Measurements from ENCODE around the gene SPATA32.

The SPATA32 gene

GRCh38 chr17:45232514-45233422, 29.1 kb downstream of the SPATA32 start:
- TF ChIP-seq, protein P1, sequence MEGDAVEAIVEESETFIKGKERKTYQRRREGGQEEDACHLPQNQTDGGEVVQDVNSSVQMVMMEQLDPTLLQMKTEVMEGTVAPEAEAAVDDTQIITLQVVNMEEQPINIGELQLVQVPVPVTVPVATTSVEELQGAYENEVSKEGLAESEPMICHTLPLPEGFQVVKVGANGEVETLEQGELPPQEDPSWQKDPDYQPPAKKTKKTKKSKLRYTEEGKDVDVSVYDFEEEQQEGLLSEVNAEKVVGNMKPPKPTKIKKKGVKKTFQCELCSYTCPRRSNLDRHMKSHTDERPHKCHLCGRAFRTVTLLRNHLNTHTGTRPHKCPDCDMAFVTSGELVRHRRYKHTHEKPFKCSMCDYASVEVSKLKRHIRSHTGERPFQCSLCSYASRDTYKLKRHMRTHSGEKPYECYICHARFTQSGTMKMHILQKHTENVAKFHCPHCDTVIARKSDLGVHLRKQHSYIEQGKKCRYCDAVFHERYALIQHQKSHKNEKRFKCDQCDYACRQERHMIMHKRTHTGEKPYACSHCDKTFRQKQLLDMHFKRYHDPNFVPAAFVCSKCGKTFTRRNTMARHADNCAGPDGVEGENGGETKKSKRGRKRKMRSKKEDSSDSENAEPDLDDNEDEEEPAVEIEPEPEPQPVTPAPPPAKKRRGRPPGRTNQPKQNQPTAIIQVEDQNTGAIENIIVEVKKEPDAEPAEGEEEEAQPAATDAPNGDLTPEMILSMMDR (conservative IDR thresholded peaks at IDR 0.05; ENCODE audit: low read depth), result no peak
- ChIA-PET CTCF (interaction anchor here (0.8 to 1.8 kb wide), 6 partner anchors 14 to 152 kb away, joined by 3 to 10 read pairs (median 6); partner anchors contain the start of gene ACBD4), POLR2A (ENCODE audit: low non-redundant PET) (no interaction called here)
- DNase-seq (ENCODE audit: low spot score), result no peak
- H3K27ac ChIP-seq, result peak overlapping the region; percentile 94; the same call in 1 of the 2 replicates

- CTCF ChIA-PET, result interaction anchor here (0.5 to 2.2 kb wide), 8 partner anchors 13 to 96 kb away, joined by 3 to 10 read pairs (median 4); partner anchors contain the start of gene ACBD4
- no peak for DNase-seq (ENCODE audit: low spot score)
- POLR2A ChIA-PET (ENCODE audit: low non-redundant PET), result no interaction called here
- H3K27ac ChIP-seq, result peak overlapping the region; percentile 94
- TF ChIP-seq, protein P1 (conservative IDR thresholded peaks at IDR 0.05; ENCODE audit: low read depth), result no peak
These were observed 30.3 kb downstream of the SPATA32 start for GRCh38 chr17:45231481-45232116.

- TF ChIP-seq, protein P1 (conservative IDR thresholded peaks at IDR 0.05; ENCODE audit: low read depth), result no peak
- H3K27ac ChIP-seq, result peak overlapping the region; percentile 94
- DNase-seq (ENCODE audit: low spot score), result no peak
- ChIA-PET CTCF (interaction anchor here (0.5 to 3.9 kb wide), 8 partner anchors 8 to 96 kb away, joined by 3 to 21 read pairs (median 6); partner anchors contain the start of gene ACBD4), POLR2A (ENCODE audit: low non-redundant PET) (interaction anchor here (0.6 kb wide), 1 partner anchor 80 kb away, joined by 4 read pairs; no protein-coding TSS in a partner anchor)
These were observed 31.0 kb downstream of the SPATA32 start for GRCh38 chr17:45230787-45231480.

GRCh38 chr17:45230410-45230786, 31.5 kb downstream of the SPATA32 start:
- peak overlapping the region; percentile 94 for H3K27ac ChIP-seq

DNA sequence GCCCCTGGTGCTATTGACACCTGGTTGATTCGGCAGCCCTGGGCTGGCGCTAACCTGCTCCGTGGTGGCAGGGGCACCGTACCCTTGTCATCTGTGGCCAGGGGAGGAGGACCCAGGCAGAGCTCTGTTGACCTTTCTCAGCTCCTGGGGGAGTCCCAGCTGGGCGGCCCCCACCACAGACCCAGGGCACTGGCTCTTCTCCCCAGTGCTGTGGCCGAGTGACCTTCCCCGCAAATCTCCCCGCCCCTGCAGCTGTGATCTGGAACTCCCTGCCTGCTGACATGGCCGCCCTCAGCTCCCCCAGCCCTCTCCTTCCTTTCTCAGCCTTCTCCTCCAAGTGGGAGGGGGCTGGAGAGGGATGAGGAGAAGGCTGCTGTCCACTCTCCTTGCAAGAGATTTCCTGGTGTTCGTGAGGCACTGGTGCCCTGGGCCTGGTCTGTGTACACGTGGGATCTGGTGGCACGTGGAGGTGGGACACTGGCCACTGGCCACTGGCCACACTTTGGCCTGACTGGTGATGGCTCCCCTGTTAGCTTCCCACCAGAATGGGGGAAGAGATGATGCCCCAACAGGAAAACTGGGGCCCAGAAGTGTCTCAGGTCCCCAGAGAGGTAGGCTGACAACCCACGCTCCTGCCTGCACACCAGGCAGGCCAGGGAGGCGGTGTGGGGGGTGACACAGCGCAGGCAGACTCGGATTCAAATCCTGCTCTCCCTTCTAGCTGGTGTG, 32.0 kb downstream of the SPATA32 start:
- peak overlapping the region; percentile 94 for H3K27ac ChIP-seq
- CTCF ChIA-PET, result interaction anchor here (0.6 to 3.9 kb wide), 5 partner anchors 11 to 95 kb away, joined by 3 to 21 read pairs (median 5); partner anchors contain the start of gene ACBD4
- DNase-seq (ENCODE audit: low spot score), result no peak
- POLR2A ChIA-PET (ENCODE audit: low non-redundant PET), result no interaction called here
- TF ChIP-seq, protein P1 (conservative IDR thresholded peaks at IDR 0.05; ENCODE audit: low read depth), result no peak

More at GRCh38 chr17:45230410-45230786, 31.5 kb downstream of the SPATA32 start:
- TF ChIP-seq, protein P1 (conservative IDR thresholded peaks at IDR 0.05; ENCODE audit: low read depth), result no peak
- POLR2A ChIA-PET (ENCODE audit: low non-redundant PET), result interaction anchor here (0.6 kb wide), 1 partner anchor 81 kb away, joined by 4 read pairs; no protein-coding TSS in a partner anchor
- CTCF ChIA-PET, result interaction anchor here (0.6 to 3.9 kb wide), 4 partner anchors 11 to 95 kb away, joined by 4 to 21 read pairs (median 8); partner anchors contain the start of gene ACBD4
- no peak for DNase-seq (ENCODE audit: low spot score)
